Measurements from ENCODE around the gene PALB2.

Gene PALB2

DNA sequence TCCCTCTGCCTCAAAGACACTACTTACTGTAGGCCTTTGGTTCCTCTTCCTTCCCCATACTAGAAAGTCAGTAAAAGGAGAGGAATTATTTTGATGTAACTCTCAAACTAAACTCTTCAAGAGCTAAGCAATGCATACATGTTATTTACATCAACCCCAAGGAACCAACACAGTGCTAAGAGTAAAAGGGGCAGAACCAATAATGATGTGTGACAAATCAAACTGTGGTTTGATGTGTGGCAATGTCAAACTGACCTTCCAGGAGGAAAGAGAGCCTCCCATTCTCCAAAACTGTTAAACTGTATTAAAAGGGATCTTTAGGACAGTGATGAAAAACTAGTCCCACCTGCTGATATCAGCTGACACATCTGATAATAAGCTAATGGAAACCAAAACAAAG lies 60.7 kb downstream of the PALB2 start:
- no peak for DNase-seq

DNA sequence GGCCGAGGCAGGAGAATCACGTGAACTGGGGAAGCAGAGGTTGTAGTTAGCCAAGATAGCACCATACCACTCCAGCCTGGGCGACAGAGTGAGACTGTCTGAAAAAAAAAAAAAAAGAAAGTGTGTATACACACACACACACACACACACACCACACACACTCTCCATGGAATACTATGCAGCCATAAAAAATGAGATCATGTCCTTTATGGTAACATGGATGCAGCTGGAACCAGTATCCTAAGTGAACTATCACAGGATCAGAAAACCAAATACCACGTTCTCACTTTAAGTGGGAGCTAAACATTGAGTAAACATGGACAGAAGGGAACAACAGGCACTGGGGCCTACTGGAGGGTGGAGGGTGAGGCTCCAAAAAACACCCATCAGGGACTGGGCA lies 61.7 kb downstream of the PALB2 start:
- no peak for DNase-seq

DNA sequence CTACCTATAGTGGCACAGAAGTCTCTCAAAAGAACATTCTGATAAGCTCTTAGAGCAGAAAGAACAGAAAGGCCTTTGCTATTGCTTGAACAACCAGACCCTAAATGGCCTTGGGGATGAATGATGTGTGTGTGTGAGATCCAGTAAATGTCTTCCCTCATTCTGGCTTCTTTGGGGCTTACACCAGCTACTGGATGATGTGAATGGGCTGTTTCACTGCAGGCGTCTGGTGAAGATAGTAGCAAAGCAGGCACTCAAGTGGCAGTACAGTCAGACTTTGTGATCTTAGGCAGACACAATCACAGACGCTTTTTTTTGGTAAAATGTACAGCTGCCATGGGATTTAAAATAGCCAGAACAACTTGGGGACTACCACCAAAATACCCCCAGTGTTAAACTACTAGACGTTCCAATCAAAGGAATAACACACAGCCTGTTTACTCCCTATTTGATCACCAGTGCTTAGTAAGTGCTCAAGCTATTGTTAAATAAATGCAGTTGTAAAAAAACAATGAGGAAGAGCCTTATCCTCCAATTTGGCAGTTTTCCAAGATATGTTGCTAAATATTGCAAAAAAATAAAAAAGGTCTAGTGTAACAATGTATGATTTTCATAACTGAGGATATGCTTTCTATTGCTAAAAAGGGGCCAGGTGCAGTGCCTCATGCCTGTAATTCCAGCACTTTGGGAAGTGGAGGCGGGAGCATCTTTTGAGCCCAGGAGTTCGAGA lies 62.8 kb downstream of the PALB2 start:
- no peak for DNase-seq

DNA sequence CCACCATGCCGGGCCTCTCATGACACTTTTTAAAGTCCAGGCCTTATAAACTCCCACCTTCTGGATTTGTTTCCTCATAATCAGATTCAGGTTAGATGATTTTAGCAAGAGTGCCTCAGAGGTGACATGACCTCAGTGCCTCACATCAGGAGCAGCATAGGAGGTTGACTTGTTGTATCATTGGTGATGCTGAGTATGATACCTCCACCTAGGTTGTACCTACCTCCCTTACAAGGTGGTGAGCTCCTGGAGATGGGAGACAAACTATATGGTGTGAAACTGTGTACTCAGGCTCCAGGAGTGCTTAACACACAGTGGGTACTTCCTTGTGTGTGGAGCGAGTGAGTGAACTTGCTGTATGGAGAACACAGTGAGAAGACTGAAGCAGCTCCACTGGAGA lies 63.6 kb downstream of the PALB2 start:
- DNase-seq, result no peak

DNA sequence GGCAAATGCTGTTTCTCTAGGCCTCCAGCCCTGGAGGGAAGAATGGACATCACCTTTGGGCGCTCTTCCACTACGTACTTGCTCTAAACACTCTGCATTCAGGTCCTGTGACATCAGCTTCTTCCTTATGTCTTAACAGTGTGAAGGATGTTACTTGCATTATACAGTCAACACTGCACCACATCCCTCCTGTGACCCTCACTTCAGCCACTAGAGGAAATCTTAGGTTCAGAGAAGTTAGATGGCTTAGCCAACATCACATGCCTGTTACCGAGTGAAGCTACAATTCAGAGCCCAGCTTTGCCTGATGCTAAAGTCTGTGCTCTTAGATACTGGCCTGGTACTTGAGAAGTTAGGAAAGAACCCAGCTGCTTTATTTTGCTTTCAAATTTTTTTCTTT lies 65.3 kb downstream of the PALB2 start:
- no peak for DNase-seq

DNA sequence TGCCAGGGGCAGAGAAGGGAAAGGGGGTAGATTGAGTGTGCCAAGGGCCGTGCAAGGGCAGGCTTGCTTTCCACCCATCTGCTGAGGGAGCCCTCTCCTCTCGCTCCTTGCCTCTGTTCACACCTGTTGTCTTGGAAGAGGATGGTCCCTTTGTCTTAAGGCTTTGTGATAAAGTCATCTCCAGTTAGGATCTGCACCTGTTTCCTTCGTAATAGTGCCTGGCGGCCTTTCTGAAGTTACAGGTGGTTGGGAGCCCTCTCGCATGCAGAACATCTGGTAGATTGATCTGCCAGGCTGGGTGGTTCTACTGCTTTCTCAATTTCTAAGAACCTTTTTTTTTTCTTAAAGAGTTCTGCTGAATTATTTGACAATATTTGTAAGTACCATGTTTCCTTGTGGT lies 67.3 kb downstream of the PALB2 start:
- DNase-seq, result no peak

DNA sequence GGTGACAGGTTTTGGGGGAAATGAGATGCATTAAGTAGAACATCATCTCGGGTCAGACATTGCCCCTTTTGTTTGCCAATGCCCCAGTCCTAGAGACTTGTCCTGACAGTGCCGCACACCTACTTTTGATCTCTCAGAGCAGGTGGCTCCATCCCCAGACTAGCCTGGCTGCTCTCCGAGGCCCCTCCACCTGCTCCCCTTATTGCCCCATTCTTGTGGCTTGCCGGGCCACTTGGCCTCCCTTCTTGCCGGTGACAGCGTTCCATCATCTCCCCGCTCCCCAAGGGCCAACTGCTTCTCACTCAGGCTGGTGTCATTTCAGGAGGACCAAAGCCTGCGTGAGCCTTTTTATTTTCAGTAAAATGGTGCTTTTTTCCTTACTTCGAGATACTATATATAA lies 68.7 kb downstream of the PALB2 start:
- DNase-seq, result no peak

DNA sequence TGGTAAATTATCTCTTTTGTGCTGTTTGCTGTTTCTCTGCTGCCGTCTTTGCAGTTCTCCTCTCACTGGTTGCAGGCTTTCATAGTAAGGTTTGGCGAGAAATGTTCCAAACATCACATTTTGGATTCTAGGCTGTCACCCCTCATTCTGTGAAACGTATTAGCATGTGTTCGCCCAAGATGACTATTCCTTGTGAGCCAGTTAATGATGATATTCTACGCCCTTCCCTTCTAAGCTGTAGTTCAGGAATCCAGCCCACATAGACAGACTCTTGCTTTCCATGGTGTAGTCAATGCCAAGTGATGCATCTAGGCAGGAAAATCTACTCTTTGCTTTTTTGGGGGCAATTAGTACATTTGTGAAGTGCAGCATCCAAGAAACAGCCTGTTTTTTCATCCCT lies 69.2 kb downstream of the PALB2 start:
- DNase-seq, result no peak

DNA sequence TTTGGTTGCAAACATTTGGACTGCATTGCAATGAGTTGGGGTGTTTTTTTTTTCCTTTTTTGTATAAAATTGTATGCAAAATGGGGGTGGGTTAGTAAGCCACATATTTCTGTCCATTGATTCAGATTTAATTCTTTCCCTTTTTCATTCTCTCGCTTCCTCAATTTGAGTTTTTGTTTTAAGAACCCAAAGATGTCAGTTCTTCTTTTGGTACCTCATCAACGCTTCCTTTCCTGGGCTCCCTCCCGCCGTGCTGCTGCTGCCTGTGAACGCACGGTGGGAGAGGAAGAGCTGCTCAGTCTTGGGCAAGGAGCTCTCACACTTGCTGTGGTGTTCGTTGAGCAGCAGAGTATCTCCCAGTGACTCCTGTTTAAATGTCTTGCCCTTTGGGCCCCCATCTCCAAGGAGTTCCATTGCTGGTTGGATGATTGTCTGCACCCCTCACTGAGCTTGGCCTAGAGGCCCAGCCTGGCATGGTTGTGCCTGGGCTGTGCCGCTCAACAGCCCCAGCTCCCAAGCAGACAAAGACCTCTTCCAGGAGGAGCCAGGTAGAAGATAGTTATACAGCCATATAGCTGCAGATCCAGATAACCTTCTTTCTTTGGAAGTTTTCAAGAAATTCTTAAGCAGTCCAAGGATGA lies 70.0 kb downstream of the PALB2 start:
- DNase-seq, result no peak

DNA sequence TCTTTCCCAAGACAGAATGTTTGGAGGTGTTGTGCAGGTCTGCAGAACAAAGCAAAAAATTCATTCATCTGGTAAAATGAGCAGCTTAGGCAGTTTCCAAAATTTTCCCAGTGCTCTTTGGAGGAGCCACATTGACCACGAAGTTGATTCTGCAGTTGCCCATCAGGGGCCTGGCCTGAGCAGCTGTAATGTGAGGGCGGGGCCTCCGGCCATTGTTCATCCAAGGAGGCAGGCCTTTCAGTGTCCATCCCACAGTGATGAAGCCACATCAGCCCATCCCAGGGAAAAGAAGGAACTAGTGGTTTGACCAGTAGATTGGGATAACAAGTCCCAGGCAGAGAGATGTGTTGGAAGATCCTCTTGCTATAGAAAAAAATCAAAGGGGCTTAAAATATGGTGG lies 73.5 kb downstream of the PALB2 start:
- no peak for DNase-seq

DNA sequence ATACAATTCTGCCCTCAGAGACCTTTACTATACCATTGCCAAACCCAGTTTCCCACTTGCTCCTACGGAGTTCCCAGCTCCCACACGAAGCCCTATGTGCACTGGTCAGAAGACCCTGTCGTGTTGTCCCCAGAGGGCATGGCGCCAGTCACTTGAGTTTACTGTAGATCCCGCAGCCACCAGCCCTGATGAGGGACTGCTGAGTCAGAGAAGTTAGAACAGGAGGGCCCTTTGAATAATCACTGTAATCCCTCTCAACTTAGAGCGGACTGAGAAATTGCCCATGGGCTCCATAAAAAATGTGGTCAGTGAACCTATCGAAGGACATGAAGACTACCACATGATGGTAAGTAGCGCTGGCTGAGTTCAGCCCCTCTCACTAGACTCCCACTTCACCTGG lies 74.4 kb downstream of the PALB2 start:
- no peak for DNase-seq

DNA sequence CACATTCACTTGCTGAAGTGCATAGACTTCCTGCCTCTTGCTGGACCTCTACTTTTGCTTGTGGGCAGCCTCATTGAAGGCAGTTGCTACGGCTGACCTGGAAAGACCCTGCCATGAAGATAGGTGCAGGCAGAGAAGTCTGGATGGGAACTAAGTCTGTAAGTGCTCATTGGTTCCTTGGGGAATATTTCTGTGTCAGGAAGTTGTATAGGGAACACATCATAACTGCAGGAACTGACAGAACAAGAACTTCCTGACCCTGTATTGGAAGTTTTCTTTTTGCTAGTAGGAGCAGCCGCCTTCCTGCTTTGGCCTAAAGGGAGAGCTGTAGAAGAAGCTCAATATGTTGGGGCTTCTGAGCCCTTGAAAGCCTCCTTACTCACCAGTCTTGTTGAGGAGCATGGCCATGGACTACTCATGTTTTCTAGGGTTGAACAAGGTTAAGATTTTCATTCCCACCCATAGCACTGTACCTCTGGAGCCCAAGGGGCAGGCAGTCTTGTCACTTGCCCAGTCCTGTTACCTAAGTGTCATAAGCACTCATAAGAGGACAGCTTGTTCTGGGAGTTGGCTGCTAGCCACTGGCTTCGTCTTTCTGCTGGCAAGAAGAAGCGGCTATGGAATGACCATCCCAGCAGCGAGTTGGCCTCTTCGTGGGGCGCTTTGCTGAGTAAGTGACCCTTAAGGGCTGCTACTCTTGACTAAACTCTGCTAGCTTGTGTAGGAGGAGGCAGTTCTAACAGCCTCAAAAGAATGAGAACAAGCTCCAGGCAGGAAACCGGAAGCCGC lies 76.3 kb downstream of the PALB2 start:
- no peak for DNase-seq

DNA sequence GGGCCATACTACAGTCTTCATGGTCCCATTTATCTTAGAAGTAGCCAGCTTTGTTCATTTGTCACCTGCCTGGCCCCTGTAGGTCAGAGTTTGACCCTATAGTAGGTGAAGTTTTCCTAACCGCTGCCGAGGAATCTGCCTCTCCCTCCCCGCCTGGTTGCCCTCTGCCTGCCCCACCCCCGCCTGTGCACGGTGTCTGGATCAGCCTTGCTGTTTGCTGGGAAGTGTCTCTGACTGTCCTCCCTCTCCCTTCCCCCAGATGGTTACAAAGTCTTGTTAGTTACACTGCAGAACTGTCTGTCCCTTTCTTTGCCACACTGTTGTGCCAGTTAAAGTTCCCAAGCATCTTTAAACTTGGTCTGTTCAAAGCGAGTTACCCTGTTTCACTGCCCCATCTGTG lies 77.9 kb downstream of the PALB2 start:
- no peak for DNase-seq

DNA sequence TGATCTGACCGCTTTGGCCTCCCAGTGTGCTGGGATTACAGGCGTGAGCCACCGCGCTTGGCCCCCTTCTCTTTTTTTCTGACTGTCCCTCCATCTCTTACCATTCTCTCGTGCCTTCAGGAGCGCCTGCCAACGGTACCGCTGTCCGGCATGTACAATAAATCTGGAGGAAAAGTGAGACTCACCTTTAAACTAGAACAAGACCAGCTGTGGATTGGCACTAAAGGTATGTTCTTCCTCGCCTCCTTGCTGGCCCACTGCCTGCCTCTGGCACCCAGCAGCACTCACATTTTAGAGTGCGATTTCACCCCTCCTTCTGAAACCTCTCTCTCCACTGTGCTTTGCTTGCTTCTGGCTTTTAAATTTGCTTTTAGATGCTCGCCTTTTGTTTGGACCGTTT lies 78.6 kb downstream of the PALB2 start:
- DNase-seq, result no peak

DNA sequence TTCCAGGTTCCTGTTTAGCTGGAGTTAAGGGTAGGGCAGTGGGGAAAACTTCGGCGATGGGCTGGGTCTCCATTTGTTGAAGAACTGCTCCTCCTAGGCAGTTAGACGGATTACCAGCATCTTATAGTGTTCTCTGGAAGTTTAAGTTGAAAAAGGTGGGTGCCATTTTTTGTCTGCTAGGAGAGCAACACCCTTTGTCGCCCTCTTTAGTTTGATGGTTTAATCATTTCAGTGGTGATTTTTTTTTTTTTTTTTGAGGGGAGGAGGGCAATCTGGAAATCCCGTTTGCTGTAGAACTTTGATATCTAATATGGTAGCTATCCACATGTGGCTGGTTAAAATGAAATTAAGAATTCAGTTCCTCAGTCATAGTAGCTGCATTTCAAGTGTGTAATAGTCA lies 79.5 kb downstream of the PALB2 start:
- DNase-seq, result no peak

DNA sequence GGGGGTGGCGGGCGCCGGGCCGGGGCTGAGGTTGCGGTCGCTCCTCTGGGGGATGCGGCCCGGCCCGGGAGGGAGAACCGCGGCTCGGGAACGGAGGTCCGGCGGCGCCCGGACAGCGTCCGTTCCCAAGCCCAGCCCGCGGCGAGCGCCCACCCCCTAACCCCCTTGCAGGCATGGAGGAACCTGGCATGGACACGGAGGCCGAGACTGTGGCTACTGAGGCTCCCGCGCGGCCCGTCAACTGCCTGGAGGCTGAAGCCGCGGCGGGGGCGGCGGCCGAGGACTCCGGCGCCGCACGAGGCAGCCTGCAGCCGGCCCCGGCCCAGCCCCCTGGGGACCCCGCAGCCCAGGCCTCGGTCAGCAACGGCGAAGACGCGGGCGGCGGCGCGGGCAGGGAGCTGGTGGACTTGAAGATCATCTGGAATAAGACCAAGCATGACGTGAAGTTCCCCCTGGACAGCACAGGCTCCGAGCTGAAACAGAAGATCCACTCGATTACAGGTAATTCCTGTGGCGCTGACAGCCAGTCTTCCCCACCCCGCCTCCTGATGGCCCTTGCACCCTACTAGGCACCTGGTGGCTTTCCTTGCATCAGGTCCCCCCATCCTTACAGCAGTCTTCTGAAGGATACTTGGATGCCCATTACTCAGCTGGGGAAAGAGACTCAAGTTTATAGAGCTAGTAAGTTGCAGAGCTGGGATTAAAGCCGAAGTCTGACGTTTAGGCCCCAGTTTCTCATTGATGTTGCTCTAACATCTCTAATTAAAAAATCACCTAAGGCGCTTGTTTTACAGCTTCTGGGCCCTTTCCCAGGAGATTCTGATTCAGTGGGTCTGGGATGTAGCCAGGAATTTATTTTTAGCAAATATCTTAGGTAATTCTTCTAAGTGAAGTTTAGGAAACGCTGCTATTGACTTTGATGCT lies 83.1 kb downstream of the PALB2 start:
- no peak for DNase-seq

DNA sequence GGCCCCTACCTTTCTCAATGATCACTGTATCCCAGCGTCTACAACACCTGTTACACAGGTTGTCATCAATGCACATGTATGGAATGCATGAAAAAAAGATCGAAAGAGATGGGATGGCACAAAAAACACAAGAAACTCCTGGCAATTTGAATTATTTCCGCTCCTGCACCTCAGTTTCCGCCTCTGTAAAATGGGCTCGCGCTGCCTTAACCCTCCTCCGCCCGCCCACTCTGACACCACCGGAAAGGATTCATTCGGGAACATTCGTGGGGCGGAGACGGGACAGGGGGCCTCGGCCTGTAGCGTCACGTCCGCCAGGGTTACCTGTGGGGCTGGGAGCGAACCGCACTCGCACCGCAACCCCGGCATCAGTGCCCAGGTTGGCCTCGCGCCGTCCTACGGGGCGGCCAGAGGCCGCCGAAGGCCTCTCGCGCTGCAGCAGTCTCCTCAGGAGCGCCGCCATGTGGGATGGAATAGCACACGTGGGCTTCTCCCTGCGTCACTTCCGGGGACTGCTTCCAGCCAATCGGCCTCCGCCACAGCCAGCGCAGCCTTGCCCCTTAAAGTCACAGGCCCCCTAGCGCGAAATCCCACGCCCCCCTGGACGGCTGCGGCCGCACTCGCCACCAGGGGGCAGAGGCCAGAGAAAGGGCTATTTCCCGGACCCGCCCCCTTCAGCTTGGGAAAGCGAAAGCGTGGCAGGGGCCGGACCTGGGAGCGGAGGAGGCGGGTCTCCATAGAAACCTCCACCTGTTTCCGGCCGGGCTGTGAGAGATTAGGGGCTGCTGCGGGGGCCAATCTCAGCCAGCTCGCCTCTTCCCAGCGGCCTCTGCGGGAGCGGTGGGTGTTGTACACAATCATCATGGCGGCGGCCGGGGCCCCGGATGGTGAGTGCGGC lies 84.0 kb downstream of the PALB2 start, which contains the start of the genes EARS2 and UBFD1:
Gene EARS2 (minus strand): TSS at position 470 of the 898 bp plus-strand sequence. CDS start 7 bp downstream, at position 463.
Gene UBFD1 (plus strand): TSS at position 847 of the 898 bp plus-strand sequence. CDS start 16 bp downstream, at position 863.
- DNase-seq, result peak; percentile 96

DNA sequence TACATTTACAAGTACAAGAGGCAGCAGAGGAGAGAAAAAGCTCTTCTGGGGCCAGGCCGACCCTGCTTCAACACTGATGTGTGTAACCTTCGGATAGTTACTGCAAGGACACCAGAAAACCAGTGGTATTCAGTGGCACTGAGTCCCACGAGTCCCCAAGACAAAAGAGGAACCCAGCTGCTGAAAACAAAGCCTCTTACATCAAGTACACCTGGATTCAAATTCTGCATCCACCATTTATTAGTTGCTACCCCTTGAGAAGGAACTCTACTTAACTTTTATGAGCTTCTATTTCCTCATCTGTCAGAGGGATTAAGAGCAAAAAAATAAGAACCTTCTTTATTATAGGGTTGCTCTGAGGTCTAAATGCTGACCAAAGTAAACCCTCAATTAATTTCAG lies 86.6 kb downstream of the PALB2 start:
- DNase-seq, result no peak
